ENCODE data around the gene HEATR5B.
"Not testable (repeated sequence)": the region's sequence is repeated elsewhere in the genome, so short reads cannot be mapped to it uniquely, and the experiment has no call there.

The HEATR5B gene

DNA sequence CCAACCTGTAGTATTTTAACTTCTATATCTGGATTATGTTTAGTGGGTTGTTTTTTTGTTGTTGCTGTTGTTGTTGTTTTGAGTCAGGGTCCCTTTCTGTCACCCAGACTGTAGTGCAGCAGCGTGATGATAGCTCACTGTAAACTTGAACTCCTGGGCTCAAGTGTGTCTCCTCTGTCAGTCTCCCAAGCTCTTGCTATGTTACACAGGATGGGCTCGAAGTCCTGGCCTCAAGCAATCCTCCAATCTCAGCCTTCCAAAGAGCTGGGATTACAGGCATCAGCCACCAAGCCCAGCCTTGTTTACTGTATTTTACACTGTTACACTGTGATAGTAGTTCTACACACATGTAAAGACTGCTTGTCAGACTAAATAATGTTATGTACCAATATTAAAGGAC, 108.1 kb downstream of the HEATR5B start:
- DNase-seq = no peak

DNA sequence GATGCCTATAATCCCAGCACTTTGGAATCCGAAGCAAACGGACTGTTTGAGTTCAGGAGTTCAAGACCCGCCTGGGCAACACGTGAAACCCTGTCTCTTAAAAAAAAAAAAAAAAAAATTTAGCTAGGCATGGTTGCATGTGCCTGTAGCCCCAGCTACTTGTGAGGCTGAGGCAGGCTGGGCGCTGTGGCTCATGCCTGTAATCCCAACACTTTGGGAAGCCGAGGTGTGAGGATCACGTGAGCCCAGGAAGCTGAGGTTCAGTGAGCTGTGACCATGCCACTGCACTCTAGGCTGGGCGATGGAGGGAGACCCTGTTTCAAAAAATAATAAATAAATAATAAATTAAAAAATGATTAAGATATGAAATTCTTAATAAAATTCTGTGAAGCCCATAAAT, 108.9 kb downstream of the HEATR5B start:
- DNase-seq = no peak

- no peak for DNase-seq
Measured at GRCh38 chr2:36973320-36973719, 110.9 kb downstream of the HEATR5B start.

- DNase-seq = no peak
Measured at GRCh38 chr2:36971990-36972389, 112.2 kb downstream of the HEATR5B start.

GRCh38 chr2:36967236-36967876, 116.8 kb downstream of the HEATR5B start:
- DNase-seq = no peak

- DNase-seq = peak; percentile 94
Measured at GRCh38 chr2:36966370-36967235, 117.6 kb downstream of the HEATR5B start, which contains the start of gene STRN. Gene STRN, minus strand, starts transcription at chr2:36966536. Its CDS starts 73 bp downstream, at chr2:36966463.

DNA sequence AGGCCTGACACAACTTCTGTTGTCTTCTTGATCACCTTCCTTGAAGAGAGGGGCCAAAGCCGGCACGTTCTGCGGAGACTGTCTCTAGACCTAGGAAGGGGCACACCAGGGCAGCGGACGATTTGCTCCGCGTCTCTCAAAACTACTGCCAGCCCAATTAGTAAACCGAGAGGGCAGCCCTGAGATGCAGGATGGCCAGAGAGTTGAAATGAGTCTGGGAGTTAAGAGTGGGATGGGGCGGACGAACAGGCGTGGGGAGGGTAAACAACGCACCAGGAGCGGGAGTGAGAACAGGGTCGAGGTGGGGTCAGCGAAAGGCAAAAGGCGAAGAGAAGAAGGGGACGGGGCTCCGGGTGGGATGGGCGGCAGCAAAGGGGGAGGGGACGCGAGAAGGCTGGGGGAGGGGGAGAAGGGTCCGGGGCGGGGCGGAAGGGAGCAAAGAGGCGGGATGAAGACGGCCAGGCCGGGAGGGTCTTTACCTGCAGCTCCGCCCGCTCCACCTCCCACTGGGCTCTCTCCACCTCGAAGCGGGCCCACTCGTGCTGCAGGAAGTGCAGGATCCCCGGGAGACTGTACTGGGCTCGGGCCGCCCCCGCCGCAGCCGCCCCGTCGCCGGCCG, 118.3 kb downstream of the HEATR5B start:
- DNase-seq = no peak

DNA sequence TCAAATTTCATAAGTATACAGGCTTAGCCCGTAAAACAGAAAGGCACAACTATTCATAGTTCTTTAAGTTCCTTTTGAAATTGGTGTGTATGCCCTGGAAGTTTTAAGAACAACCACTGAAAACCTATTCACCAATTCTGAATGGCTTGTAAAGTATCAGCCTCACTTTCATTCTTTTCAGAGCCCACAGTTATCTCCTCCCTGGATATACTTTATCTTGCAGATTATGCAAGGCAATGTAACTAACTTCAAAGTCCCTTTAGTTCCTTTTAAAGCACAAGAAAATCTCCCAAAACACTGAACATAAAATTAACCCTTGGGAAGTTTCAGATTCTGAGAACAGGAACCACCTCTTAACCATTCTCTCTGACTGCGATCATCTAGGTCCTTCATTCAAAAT, 119.0 kb downstream of the HEATR5B start:
- DNase-seq = no peak

DNA sequence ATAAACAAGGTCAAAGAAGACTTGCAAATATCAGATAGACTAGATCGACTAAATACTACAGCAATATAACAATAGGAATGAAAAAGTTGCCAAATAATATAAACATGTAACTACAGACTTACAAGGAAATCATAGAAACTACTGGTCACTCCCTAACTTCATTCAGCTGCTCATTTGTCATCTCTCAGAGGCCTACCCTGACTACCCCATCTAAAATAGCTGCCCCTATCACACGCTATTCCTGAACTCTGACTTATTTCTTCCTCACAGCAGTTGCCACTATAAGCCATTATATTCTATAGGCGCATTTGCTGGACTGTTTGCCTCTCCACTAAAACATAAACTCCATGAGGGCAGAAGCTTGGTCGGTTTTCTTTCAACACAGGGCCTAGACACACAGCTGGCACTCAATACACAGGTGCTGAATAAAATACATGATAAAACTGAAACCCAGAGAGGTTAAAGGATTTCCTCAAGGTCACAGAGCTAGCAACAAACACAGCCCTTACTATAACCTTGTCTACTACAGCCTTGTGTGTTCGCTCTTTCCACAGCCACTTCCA, 119.6 kb downstream of the HEATR5B start:
- DNase-seq = no peak

DNA sequence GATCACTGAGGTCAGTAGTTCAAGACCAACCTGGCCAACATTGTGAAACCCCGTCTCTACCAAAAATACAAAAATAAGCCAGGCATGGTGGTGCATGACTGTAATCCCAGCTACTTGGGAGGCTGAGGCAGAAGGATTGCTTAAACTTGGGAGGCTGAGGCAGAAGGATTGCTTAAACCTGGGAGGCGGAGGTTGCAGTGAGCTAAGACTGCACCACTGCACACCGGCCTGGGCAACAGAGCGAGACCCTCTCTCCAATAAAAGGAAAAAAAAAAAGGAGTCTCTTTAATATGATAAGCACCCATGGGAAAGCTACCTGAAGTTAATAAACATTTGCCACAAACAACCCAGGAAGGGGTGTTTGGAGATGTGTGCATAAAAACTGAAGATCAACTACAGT, 120.4 kb downstream of the HEATR5B start:
- DNase-seq = no peak

- no peak for DNase-seq
Measured at GRCh38 chr2:36963106-36963505, 121.1 kb downstream of the HEATR5B start.

- no peak for DNase-seq
Measured at GRCh38 chr2:36960773-36961172, 123.4 kb downstream of the HEATR5B start.

GRCh38 chr2:36960005-36960675, 124.0 kb downstream of the HEATR5B start:
- no peak for DNase-seq

DNA sequence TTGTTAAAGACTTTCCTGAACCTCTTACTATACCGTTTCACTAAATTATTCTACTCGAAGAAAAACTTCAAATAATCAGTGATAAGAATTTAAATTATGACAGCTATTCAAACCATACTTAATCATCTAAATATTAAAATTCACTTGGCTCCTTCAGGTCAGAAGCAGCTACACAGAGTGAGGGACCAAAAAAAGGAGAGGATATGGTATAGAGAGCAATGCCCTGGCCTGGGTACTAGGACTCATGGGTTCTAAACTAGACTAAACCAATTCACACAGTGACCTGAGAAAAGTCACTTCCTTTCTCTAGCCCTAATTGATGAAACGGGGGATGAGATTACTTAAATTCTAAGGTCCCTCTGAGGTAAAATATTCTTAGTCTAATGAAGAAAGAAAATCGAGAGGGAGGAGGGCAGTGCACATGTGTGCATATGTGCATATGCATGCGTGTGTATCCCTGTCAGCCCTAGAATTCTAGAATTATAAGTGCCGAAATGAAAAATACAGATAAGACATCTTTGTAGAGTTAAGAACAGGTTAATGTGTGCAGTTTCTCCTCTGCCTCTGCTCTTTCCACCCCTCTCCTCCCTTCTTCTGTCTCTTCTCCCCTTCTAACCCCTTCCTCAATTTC, 129.1 kb downstream of the HEATR5B start:
- no peak for DNase-seq

DNA sequence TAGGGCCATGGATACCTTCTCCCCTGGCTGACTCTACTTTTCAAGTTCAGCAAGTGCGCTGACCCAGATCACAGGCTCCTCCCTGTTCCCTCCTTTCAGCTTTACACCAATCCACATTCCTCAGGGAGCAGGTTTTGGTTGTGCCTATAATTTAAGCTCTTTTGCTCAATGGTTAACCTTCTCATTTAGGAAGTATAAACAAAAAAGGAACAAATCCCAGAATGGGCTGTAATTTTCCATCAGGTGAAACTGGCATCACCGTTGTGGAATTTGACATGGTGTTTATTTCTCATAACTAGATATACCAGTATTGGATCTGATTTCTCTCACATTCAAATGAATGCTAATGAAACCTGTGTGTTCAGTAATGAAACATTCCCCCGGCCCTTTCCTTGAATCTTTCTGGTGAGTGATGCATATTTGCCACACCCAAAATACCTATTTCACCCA, 131.4 kb downstream of the HEATR5B start:
- DNase-seq = no peak

DNA sequence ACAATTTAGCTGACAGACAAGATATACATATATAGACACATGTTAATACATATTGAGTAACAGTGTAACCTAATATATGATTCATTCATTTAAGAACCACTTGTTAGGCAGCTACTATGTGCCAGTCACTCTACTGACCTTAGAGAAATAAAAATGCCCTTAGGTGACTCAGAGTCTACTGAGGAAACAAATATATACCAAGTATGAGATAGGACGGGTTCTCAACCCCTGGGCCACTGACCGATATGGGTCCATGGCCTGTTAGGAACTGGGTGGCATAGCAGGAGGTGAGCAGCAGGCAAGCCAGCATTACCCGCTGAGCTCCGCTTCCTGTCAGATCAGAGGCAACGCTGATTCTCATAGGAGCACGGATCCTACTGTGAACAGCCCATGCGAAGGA, 132.6 kb downstream of the HEATR5B start:
- DNase-seq = no peak

DNA sequence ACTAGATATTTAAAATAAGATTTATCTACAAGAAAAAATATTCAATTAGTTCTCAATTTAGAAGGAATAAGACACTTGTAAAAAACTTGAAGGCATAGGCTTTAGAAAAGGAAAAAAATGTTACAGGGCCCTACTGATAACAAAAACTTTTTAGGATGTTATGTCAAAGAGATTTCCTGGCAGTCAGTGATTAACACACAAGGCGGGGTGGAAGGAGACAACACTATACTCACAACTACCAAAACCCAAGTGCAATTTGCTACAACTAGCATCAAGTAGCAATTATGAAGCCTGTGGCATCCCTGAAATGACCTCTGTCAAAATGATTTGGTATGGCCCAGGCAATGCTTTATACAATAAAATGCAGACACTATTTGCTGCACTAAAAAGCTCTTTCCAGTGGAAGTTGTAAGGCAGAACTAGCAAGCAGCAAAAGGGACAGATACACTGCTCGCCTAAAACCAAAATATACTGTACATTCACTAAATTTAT, 133.1 kb downstream of the HEATR5B start:
- DNase-seq = no peak

- DNase-seq = no peak
Measured at GRCh38 chr2:36949845-36950244, 134.3 kb downstream of the HEATR5B start.

DNA sequence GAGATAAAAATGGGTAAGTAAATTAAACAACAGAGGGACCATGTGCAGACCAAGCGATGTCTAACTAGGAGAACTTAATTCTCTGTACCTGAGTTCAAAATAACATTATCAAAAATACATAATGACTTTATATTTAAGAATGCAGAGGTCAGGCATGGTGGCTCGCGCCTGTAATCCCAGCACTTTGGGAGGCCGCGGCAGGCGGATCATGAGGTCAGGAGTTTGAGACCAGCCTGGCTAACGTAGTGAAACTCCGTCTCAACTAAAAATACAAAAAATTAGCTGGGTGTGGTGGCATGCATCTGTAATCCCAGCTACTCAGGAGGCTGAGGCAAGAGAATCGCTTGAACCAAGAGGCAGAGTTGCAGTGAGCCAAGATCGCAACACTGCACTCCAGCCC, 138.9 kb downstream of the HEATR5B start:
- DNase-seq = not testable (repeated sequence)

- DNase-seq = no peak
Measured at GRCh38 chr2:36941867-36942266, 142.3 kb downstream of the HEATR5B start.

DNA sequence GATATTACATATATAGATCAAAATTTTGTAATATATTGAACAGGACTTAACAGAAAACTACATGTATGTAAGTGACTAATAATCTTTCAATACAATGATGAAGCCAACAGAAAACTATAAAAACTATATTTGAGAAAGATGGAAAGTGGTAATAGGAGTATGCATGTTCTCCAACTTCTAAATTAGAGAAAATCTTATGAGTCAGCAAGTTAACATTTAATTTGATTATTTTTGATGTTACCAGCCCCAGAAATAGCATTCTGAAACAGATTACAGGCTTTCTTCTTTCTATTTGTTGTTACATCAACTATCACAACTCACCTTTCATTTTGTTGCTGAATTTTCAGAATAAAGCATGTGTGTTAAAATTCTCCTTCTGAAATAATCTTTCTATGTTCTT, 147.6 kb downstream of the HEATR5B start:
- not testable (repeated sequence) for DNase-seq

DNA sequence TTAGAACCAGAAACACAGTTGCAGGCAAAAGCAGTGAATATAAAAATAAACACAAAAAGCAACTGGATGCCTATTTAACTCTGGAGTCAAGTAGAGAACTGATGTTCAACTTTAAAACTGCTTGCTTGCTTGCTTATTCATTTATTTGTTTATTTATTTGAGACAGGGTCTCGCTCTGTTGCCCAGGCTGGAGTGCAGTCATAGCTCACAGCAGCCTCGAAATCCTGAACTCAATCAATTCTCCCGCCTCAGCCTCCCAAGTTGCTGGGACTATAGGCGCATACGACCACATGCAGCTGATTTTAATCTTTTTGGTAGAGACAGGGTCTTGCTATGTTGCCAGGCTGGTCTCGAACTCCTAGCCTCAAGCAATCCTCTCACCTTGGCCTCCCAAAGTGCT, 152.5 kb downstream of the HEATR5B start:
- not testable (repeated sequence) for DNase-seq

All from amniotic stem cell (primary cell).